Activated CD4-positive, alpha-beta T cell treated with anti-CD3 and anti-CD28 coated beads, Interleukin-2, amount 10 ng/mL, durations not matched to agents 7 days and 5 days (primary cell): Measurements from ENCODE around the gene PLA2G2A. TPM values are rescaled to one million over a fixed set of nuclear protein-coding genes. Genes with fewer than 3 reads are reported as not detected.
"Not testable (repeated sequence)": the region's sequence is repeated elsewhere in the genome, so short reads cannot be mapped to it uniquely, and the experiment has no call there.

Source experiments
- CTCF ChIA-PET: fragments of 350-600 bp; sonication (Branson Sonifier 250); formaldehyde crosslinking; loops from one replicate; lab custom pipeline; 2021; ENCODE audit warnings: antibody characterized with exemption; lab: Charles Lee
- POLR2A ChIA-PET: fragments of 350-600 bp; sonication (Branson Sonifier 250); formaldehyde crosslinking; loops from one replicate; lab custom pipeline; 2021; ENCODE audit warnings: antibody characterized with exemption; lab: Charles Lee
- DNase-seq: peaks from one replicate; pipeline ENCODE4 v3.0.0-alpha.2; 2020
- H3K27ac Mint-ChIP-seq: one replicate; pipeline ENCODE4 v1.8.0; 2021; ENCODE audit warnings: mild to moderate bottlenecking, moderate library complexity, mixed read lengths
- H3K27me3 Mint-ChIP-seq: one replicate; pipeline ENCODE4 v1.8.0; 2021; ENCODE audit warnings: mixed read lengths
- H3K36me3 Mint-ChIP-seq: one replicate; pipeline ENCODE4 v1.8.0; 2021; ENCODE audit warnings: low read depth, mixed read lengths
- H3K4me1 Mint-ChIP-seq: one replicate; pipeline ENCODE4 v1.8.0; 2021; ENCODE audit warnings: mixed read lengths
- H3K4me3 Mint-ChIP-seq: one replicate; pipeline ENCODE4 v1.8.0; 2021; ENCODE audit warnings: mild to moderate bottlenecking, moderate library complexity, mixed read lengths
- H3K9me3 Mint-ChIP-seq: one replicate; pipeline ENCODE4 v1.8.0; 2021; ENCODE audit warnings: mixed read lengths
- total RNA-seq, 2 experiments: library from RNA; stranded (reverse); gene quantifications; one replicate each; pipeline ENCODE4 v1.2.3, GENCODE V29; 2021

Gene PLA2G2A
- total RNA-seq, 2 experiments from 2014 or later = not detected

DNA sequence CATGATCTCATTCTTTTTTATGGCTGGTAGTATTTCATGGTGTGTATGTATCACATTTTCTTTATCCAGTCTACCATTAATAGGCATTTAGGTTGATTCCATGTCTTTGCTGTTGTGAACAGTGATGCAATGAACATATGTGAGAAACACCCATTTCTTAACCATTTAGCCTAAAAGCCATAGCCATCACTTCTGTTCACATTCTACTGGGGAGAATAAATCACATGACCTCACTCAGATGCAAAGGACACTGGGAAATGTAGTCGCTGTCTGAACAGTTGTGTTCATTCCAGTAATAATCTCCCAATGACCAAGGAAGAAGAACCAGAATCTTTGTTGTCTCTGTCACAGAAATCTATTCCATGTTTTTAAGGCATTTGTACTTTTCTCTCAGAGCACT is 40.9 kb downstream of the PLA2G2A start:
- H3K9me3 Mint-ChIP-seq = no peaks in the 10 kb centered on the region
- POLR2A ChIA-PET = no interaction called here
- no peak overlapping the region for H3K27ac Mint-ChIP-seq
- CTCF ChIA-PET = no interaction called here
- no peak overlapping the region for H3K4me3 Mint-ChIP-seq
- DNase-seq = no peak
- H3K4me1 Mint-ChIP-seq = no peaks in the 10 kb centered on the region
- no peaks in the 10 kb centered on the region for H3K27me3 Mint-ChIP-seq
- H3K36me3 Mint-ChIP-seq = no peaks in the 10 kb centered on the region

DNA sequence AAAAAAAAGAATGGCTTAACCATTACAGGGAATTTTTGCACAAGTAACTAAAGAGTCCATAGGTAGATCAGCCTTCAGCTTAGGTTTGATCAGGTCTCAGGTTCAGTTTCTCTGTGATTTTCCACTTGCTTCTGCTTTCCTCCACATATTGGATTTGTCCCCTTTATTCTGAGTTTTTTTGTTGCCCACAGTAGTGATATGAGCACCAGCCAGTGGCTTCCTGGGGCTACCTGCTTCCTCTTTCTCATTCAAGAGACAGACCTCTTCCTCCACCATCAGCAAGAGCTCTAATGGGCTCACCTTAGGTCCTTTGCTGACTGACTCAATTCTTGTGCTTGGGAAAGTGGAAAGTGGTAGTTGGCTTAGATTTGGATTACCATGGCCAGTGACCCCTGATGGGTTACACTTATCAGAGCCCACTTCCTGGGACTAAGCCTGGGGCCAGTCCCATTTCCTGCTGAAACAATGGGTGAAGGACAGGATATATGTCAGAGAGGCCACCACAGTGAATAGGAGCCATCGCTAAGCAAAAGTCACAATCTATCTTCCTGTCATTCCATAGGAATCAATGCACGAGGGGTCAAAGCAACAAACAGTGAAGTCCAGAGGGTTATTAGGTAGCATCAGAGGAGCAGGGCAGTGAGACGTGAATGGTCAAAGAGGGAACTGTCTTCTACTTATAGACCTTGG is 43.2 kb downstream of the PLA2G2A start:
- Mint-ChIP-seq H3K27ac (no peak overlapping the region), H3K36me3 (peaks cover 3% of the 10 kb centered on the region), H3K9me3 (peaks cover 16% of the 10 kb centered on the region), H3K4me3 (no peak overlapping the region), H3K27me3 (no peaks in the 10 kb centered on the region), H3K4me1 (no peaks in the 10 kb centered on the region)
- no peak for DNase-seq
- ChIA-PET POLR2A (no interaction called here), CTCF (interaction anchor here (0.6 to 0.7 kb wide), 2 partner anchors 113 to 189 kb away, joined by 3 to 4 read pairs; no protein-coding TSS in a partner anchor)

DNA sequence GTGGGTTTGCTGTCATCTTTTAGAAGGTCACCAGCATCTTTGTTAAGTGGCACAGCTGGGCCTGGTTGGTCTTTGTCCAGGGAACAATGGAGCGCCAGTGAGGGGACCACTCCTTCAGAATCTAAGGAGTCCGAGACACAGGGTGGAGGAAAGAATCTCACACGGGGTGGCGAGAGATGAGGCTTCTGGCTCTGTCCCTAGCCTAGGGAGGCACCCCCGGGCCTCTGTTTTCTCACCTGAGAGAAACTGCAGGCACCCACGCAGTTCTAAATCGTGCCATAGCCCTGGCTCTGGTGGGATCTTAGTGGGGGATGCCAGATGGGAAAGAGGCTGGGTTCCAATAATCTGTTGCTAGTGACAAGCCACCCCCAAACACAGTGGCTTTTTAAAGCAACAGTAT is 45.1 kb downstream of the PLA2G2A start:
- POLR2A ChIA-PET = no interaction called here
- Mint-ChIP-seq H3K36me3 (peaks cover 3% of the 10 kb centered on the region), H3K4me1 (no peaks in the 10 kb centered on the region), H3K27me3 (no peaks in the 10 kb centered on the region), H3K27ac (no peak overlapping the region), H3K9me3 (peaks cover 23% of the 10 kb centered on the region), H3K4me3 (no peak overlapping the region)
- CTCF ChIA-PET = interaction anchor here (0.7 kb wide), 1 partner anchor 111 kb away, joined by 3 read pairs; no protein-coding TSS in a partner anchor
- DNase-seq = no peak

DNA sequence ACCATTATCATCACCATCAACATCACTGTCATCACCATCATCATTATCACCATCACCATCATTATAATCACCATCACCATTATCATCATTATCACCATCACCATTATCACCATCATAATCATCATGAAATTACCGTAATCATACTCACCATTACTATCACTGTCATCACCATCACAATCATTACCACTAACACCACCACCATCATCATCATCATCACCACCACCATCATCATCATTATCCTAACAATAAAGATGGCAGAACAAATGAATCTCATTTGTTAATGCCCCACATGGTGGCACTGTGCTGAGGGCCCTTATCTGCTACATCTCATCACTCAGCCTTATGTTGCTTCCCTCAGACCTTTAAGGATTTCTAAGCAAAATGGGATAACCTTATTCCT is 46.6 kb downstream of the PLA2G2A start:
- Mint-ChIP-seq H3K9me3 (peaks cover 25% of the 10 kb centered on the region), H3K27me3 (no peaks in the 10 kb centered on the region), H3K4me1 (no peaks in the 10 kb centered on the region), H3K27ac (no peak overlapping the region), H3K36me3 (peaks cover 3% of the 10 kb centered on the region), H3K4me3 (no peak overlapping the region)
- DNase-seq = no peak
- CTCF ChIA-PET = no interaction called here
- POLR2A ChIA-PET = no interaction called here

DNA sequence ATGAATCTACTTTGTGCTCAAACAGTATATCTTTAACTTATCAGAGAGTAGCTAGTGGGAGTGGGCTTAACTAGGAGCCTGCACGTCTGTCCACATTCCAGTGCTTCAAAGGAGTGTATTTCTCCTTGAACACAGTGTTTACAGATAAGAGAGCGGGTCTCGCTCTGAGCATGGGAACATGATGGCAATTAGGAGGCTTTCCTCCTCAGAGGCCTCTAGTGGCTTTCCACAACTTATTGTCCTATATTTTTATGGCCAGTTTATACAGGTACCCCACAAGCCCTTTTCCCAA is 52.3 kb downstream of the PLA2G2A start:
- H3K4me3 Mint-ChIP-seq, DNase-seq, H3K36me3 Mint-ChIP-seq, H3K27me3 Mint-ChIP-seq, H3K27ac Mint-ChIP-seq, H3K4me1 Mint-ChIP-seq, POLR2A ChIA-PET, CTCF ChIA-PET: not testable (repeated sequence)
- peaks cover 15% of the 10 kb centered on the region for H3K9me3 Mint-ChIP-seq

DNA sequence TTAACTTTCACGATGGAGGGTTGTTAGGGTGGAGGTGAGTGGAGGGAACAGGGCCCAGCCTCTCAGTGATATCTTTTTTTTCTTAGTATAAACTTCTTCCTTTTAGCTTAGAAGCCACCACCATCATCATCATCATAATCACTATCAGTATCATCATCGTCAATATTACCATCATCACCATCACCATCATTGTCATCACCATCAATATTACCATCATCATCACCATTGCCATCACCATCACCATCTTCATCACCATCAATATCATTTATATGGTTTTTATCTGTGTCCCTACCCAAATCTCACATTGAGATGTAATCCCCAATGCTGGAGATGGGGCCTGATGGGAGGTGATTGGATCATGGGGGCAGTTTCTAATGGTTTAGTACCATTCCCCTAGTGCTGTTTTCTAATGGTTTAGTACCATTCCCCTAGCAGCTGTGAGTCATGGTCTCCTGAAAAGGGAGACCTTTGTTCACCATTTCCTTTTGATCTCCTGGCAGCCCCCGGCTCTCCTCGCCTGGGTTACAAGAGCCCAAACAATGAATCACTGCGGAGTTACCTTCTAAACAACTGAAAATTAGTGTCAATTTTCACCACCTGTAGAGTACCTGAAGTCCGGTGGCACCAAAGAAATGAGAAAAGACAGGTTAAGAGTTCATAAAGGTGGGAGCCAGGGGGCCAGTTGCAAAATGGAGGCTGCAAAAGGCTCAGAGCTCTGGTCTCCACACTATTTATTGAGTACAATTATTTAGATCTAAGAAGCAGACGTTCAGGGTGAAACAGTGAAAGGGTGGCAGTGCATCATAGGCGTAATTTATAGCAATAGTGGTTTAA is 52.9 kb downstream of the PLA2G2A start:
- Mint-ChIP-seq H3K27me3 (no peaks in the 10 kb centered on the region), H3K36me3 (no peaks in the 10 kb centered on the region), H3K4me3 (no peak overlapping the region), H3K9me3 (peaks cover 9% of the 10 kb centered on the region), H3K4me1 (no peaks in the 10 kb centered on the region), H3K27ac (no peak overlapping the region)
- ChIA-PET CTCF (no interaction called here), POLR2A (no interaction called here)
- DNase-seq = no peak

Other genes starting within 250 kb of the PLA2G2A start
- gene TMCO4, start 179.7 kb downstream of the PLA2G2A start, total RNA-seq = 10 to 100 TPM; 13.3 to 15.9 TPM
- not detected for gene RNF186, start 164.3 kb downstream of the PLA2G2A start, total RNA-seq
- gene OTUD3, start 97.2 kb downstream of the PLA2G2A start, total RNA-seq = 10 to 100 TPM; 10.2 to 11.2 TPM
- gene PLA2G2E, start 56.0 kb downstream of the PLA2G2A start, total RNA-seq = not detected
- gene PLA2G5, start 90.6 kb upstream of the PLA2G2A start, total RNA-seq = not detected
- gene PLA2G2D, start 139.9 kb upstream of the PLA2G2A start, total RNA-seq = not detected
- gene PLA2G2F, start 159.7 kb upstream of the PLA2G2A start, total RNA-seq = not detected
- under 1 TPM; 0.21 to 0.22 TPM for gene UBXN10, start 206.5 kb upstream of the PLA2G2A start, total RNA-seq
- gene PLA2G2C, start 206.9 kb upstream of the PLA2G2A start, total RNA-seq = not detected